GM10847 (cell line): ENCODE results near the gene STAG3.
"Not testable (repeated sequence)": the region's sequence is repeated elsewhere in the genome, so short reads cannot be mapped to it uniquely, and the experiment has no call there.

Source experiments
- POLR2A ChIP-seq: IDR thresholded peaks from 2 replicates; pipeline ENCODE4 v1.6.1; 2011; ENCODE audit not compliant: insufficient read length; ENCODE audit errors: extremely low read depth

Gene STAG3

GRCh38 chr7:100189061-100189460 is 11.3 kb downstream of the STAG3 start:
- TF ChIP-seq POLR2A, result no peak

- no peak for TF ChIP-seq POLR2A
Observed at GRCh38 chr7:100190048-100190711, 12.5 kb downstream of the STAG3 start.

DNA sequence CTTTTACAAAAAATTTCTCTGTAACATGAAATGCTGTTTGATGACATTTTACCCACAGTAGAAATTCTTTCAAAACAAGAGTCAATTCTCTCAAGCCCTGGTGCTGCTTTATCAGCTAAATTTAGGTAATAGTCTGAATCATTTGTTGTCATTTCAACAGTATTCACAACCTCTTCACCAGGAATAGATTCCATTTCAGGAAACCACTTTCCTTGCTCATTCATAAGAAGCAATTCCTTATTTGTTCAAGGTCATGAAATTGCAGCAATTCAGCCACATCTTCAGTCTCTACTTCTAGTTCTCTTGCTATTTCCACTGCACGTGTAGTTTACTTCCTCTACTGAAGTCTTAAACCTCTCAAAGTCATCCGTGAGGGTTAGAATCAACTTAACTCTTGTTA is 14.1 kb downstream of the STAG3 start:
- TF ChIP-seq POLR2A, result no peak

GRCh38 chr7:100192969-100193368 is 15.3 kb downstream of the STAG3 start:
- TF ChIP-seq POLR2A, result no peak

DNA sequence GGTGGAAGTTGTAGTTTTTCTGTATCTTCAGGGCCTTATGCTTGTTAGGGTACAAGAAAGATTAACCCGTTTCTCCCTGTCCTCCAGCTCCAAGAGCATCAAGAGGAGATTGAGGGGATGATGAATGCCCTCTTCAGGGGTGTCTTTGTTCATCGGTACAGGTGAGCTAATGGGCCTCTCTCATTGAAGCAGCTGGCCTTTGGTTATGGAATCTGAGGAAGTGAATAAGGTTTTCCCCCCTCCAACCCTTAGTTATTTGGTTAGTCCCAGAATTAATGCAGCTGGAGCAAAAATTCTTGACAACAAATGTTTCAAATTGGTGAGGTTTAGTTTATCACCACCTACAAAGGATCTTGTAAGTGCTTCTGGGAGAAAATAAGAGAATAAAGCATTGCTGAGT is 17.5 kb downstream of the STAG3 start:
- no peak for TF ChIP-seq POLR2A

- no peak for TF ChIP-seq POLR2A
Observed at GRCh38 chr7:100198266-100198665, 20.5 kb downstream of the STAG3 start.

GRCh38 chr7:100200693-100201092 is 23.0 kb downstream of the STAG3 start:
- TF ChIP-seq POLR2A, result no peak

DNA sequence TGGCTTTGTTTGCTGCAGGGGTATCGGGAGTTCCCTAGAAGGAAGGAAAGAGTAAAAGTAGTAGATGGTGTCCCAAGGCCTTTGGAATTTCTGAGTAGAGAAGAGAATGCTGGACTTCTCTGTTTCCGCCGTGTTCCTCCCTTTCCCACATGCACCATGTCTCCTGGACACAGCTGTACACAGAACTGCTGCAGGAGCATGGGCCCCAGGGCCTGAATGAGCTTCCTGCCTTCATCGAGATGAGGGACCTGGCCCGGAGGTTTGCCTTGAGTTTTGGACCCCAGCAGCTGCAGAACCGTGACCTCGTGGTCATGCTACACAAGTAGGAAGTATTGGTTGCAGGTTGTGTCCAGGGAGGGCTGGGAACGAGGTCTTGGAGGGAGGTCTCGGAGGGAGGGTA is 26.7 kb downstream of the STAG3 start:
- TF ChIP-seq POLR2A, result no peak

- TF ChIP-seq POLR2A, result no peak
Observed at GRCh38 chr7:100208911-100209408, 31.2 kb downstream of the STAG3 start.

DNA sequence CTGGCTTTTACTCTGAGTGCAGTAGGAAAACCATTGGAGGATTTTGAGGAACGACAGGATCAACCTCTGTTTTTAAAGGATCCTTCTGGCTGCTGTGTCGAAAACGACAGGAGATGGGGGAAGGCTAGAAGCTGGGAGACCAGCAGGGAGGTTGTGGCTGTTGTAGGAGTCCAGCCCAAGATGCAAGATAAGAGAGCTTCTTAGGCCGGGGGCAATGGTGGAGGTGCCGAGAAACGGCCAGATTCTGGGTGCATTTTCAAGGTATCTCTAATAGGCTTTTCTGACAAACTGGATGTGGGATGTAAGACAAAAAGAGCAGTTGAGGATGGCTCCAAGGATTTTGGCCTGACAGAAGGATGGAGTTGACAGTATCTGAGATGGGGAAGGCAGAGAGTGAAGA is 31.8 kb downstream of the STAG3 start:
- no peak for TF ChIP-seq POLR2A

DNA sequence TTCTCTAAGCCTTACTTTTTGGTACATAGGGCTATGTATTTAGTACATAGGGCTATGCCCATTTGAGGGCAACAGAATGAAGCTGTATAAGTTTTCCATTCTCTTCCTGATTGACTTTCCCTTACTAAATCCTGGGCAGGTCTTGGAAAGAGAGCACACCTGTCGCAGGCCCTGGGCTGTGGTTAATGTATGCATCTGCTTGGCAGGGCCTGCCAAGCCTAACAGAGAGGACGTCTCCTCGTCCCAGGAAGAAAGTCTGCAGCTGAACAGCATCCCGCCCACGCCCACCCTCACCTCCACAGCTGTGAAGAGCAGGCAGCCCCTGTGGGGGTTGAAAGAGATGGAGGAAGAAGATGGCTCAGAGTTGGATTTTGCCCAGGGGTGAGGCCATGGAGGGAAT is 33.1 kb downstream of the STAG3 start:
- no peak for TF ChIP-seq POLR2A

- TF ChIP-seq POLR2A, result no peak
Observed at GRCh38 chr7:100211342-100211780, 33.6 kb downstream of the STAG3 start.

DNA sequence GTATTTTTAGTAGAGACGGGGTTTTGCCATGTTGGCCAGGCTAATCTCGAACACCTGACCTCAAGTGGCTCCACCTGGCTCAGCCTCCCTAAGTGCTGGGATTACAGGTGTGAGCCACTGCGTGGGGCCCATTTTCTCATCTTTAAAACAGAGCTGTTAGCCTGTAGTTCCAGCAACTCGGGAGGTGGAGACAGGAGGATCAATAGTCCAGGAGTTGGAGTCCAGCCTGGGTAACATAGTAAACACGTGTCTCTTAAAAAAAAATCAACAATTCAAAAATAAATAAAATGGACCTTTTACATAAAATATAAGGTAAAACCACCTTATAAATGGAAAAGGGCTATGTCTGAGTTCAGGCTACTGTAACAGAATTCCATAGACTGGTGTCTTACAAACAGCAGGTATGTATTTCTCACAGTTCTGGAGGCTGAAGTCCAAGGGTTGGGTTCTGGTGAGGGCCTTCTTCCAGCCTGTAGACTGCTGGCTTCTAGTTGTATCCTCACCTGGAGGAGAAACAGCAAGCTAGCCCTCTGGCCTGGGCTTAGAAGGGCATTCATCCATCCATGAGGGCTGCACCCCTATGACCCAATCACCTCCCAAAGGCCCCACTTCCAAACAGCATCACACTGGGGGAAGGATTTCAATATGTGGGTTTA is 35.0 kb downstream of the STAG3 start:
- no peak for TF ChIP-seq POLR2A

GRCh38 chr7:100213672-100214071 is 36.0 kb downstream of the STAG3 start:
- TF ChIP-seq POLR2A, result no peak

DNA sequence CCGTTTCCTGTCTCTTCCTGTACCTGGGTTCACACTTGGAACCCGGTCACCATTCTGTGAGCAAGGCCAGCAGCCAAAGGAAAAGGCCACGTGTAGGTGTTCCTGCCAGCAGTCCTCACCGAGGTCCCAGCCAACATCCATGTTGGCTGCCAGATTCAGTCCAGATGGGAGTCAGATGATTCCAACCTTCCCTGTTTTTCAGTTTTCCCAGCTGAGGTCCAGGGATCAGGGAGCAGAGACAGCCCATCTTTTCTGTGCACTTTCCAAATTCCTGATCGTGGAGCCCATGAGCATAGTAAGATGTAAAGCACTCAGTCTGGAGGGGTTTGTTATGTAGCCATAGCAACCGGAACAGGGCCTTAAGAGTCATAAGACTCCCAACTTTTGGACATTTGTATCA is 38.2 kb downstream of the STAG3 start:
- TF ChIP-seq POLR2A, result no peak

- TF ChIP-seq POLR2A, result no peak
Observed at GRCh38 chr7:100219271-100219737, 41.6 kb downstream of the STAG3 start.

DNA sequence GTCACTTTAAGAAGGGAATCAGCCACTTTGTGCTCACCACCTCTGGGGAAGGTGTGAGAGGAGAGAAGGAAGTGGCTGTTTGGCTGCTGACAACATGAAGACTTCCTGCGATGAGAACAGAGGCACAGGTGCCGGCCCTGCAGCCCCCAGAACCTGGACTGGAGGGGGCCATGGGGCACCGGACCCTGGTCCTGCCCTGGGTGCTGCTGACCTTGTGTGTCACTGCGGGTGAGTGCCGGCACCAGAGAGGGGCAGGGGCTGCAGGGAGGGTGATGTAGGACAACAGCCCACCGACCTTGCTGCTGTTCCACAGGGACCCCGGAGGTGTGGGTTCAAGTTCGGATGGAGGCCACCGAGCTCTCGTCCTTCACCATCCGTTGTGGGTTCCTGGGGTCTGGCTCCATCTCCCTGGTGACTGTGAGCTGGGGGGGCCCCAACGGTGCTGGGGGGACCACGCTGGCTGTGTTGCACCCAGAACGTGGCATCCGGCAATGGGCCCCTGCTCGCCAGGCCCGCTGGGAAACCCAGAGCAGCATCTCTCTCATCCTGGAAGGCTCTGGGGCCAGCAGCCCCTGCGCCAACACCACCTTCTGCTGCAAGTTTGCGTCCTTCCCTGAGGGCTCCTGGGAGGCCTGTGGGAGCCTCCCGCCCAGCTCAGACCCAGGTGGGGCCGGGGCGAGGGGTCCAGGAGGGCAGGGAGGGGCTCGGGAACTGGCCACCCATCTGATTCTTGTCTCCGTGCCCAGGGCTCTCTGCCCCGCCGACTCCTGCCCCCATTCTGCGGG is 42.3 kb downstream of the STAG3 start, which contains the start of gene PVRIG:
TSS of gene PVRIG (plus strand) at position 149 of the 785 bp plus-strand sequence. CDS start at position 171, 22 bp downstream.
- not testable (repeated sequence) for TF ChIP-seq POLR2A
